Upper lobe of right lung (tissue), 1 donor: ENCODE results near the gene SLC4A3. TPM values are rescaled to one million over a fixed set of nuclear protein-coding genes. Genes with fewer than 3 reads are reported as not detected.

Source experiments
- ATAC-seq: fragments of 200-7000 bp; cut with Tn5 transposase; one replicate; pipeline ENCODE4 v1.9.1; 2020; ENCODE audit warnings: mild to moderate bottlenecking, moderate library complexity
- DNase-seq: peaks from one replicate; pipeline ENCODE4 v3.0.0-alpha.2; 2020
- H3K27ac ChIP-seq: fragments of 200-600 bp; one replicate; pipeline ENCODE4 v1.8.0; 2022
- H3K27me3 ChIP-seq: fragments of 200-600 bp; one replicate; pipeline ENCODE4 v1.8.0; 2022; ENCODE audit warnings: mild to moderate bottlenecking
- H3K36me3 ChIP-seq: fragments of 200-600 bp; one replicate; pipeline ENCODE4 v1.8.0; 2022
- H3K4me1 ChIP-seq: fragments of 200-600 bp; one replicate; pipeline ENCODE4 v1.8.0; 2022
- H3K4me3 ChIP-seq: fragments of 200-600 bp; one replicate; pipeline ENCODE4 v1.8.0; 2022; ENCODE audit warnings: mild to moderate bottlenecking
- H3K9me3 ChIP-seq: fragments of 200-600 bp; one replicate; pipeline ENCODE4 v1.8.0; 2022
- intact Hi-C: fragments of 100-400 bp; cut with DNase I; formaldehyde crosslinking; loops from one replicate; pipeline ENCODE4 v1.11.0; 2022
- total RNA-seq: library from RNA; stranded (reverse); fragmentation: NEBNext Ultra II Directional; extraction: Animal tissue kit (Norgen Biotek cat#: 25700); gene quantifications from one replicate; pipeline ENCODE4 v1.2.1, GENCODE V29; 2021
- TF ChIP-seq, protein P1 (sequence below): fragments of 200-600 bp; IDR thresholded peaks from one replicate; pipeline ENCODE4 v1.8.0; 2022; ENCODE audit warnings: antibody characterized with exemption
- donor health status: DM: no; HTN: yes; CAD: no; lungs with severe emphysema.

The SLC4A3 gene
- total RNA-seq, 1 donor from 2014 or later, result 2.9 TPM

DNA sequence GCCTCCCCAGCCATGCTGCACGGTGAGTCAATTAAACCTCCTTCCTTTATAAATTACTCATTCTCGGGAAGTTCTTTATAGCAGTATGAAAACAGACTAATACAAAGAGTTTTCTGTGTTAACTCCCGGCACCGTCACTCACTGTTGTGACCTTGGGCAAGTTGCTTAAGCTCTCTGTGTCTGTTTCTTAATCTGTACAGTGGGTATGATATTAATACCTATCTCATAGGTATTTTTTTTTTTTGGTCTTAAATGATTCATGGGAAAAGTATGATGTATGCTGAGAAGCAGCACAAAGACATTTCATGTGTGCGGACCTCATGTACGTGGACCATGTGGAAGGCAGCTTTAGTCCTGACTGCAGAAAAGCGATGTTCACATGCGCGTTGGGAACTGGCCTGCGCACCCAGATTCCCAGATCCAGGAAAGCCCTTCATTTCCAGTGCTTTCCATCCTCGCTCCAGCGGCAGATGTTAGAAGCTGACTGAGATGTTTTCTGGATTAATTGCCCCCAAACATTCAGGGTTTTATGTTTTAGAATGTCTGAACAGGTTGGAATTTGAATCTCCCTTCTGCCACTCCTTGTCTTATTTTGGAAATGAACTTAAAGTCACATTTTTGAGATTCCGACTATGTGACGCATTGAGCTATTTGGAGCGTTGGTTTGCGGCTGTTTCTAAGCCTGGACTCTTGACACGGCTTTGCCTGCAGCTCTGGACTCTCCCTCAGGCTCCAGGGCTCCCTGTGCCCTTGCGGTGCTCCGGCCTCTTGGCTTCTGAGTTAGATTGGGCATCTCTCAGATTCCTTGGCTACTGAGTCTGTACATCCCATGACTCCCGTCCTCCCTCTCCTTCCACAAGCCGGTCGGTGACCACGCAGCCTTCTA is 61.4 kb downstream of the SLC4A3 start:
- no peak for DNase-seq
- peaks cover 4% of the 10 kb centered on the region for H3K27me3 ChIP-seq
- no peaks in the 10 kb centered on the region for H3K9me3 ChIP-seq
- intact Hi-C loops, result no loop called here
- H3K4me3 ChIP-seq, result no peak overlapping the region
- H3K27ac ChIP-seq, result no peak overlapping the region
- ATAC-seq, result peak; percentile 62
- no peaks in the 10 kb centered on the region for H3K36me3 ChIP-seq
- TF ChIP-seq, protein P1, sequence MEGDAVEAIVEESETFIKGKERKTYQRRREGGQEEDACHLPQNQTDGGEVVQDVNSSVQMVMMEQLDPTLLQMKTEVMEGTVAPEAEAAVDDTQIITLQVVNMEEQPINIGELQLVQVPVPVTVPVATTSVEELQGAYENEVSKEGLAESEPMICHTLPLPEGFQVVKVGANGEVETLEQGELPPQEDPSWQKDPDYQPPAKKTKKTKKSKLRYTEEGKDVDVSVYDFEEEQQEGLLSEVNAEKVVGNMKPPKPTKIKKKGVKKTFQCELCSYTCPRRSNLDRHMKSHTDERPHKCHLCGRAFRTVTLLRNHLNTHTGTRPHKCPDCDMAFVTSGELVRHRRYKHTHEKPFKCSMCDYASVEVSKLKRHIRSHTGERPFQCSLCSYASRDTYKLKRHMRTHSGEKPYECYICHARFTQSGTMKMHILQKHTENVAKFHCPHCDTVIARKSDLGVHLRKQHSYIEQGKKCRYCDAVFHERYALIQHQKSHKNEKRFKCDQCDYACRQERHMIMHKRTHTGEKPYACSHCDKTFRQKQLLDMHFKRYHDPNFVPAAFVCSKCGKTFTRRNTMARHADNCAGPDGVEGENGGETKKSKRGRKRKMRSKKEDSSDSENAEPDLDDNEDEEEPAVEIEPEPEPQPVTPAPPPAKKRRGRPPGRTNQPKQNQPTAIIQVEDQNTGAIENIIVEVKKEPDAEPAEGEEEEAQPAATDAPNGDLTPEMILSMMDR, result no peak
- no peaks in the 10 kb centered on the region for H3K4me1 ChIP-seq

DNA sequence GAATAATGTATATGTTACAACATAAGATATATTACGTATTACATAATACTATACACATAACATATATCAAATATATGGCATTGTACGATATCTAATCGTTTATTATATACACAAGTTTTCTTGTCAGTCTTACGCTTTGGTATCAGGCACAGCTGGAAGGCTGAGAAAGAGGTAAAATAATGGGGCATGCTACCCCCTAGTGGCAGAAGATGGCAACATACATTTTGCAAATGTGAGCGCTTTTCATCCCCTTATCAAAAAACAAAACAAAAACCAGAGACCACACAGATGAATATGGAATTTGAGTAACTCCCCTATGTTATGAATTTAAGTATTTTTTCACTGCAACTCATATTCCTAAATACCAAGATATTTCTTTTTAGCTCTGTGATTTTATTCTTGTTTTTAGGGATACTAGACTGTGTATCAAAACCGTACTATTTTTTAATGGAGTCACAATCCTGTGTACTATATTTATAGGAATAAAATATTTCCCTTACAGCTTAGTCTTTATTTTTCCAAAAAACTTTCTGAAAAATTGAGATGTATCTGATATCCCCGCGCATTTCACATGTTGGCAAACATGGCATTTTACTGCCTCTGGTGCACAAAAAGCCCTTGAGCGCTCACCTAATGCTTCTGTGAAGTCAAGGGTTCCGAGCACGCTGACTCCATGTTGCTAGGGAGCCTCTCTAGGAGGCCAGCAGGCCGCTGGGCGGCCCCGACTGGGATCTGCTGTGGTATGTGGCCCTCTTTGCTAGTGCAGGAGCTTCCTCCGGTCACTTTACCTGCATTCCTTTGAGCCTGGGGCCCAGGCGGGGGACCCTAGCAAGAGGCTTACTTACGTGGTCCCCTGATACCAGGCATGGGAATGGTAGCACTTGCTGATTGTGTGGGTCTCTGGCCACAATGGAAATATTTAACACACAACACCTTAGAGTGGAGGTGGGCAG is 62.5 kb downstream of the SLC4A3 start:
- DNase-seq (no peak), ATAC-seq (peak; percentile 75)
- Histone ChIP-seq H3K9me3 (no peaks in the 10 kb centered on the region), H3K4me3 (no peak overlapping the region), H3K27ac (no peak overlapping the region), H3K4me1 (no peaks in the 10 kb centered on the region), H3K36me3 (no peaks in the 10 kb centered on the region), H3K27me3 (peaks cover 4% of the 10 kb centered on the region)
- intact Hi-C loops, result no loop called here
- TF ChIP-seq, protein P1, result peak; percentile 88

DNA sequence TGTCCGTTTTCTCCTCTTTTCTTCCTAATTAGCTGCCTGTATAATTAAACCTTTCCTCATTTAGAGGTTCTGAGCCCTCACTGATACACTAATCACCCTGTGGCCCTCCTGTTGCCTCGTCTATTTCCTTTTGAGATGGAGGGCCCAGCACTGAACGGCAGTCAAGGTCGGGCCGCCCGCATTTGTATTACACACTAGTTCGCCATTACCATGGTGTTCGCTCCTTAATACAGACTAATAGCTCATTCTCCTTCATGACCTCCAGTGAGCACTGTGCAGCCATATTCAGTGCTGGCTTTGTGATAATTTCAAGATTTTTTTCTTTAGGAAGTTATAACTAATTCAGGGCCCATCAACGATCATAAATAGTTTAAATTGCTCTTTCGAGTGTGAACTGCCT is 64.1 kb downstream of the SLC4A3 start:
- TF ChIP-seq, protein P1, result no peak
- Histone ChIP-seq H3K4me1 (no peaks in the 10 kb centered on the region), H3K27ac (no peak overlapping the region), H3K4me3 (no peak overlapping the region), H3K9me3 (no peaks in the 10 kb centered on the region), H3K27me3 (peaks cover 5% of the 10 kb centered on the region), H3K36me3 (no peaks in the 10 kb centered on the region)
- no peak for DNase-seq
- no peak for ATAC-seq
- intact Hi-C loops, result no loop called here

Other genes with a start within 250 kb of the SLC4A3 start
- 69.9 TPM for gene DNPEP, start 239.7 kb upstream of the SLC4A3 start, total RNA-seq
- gene DES, start 209.3 kb upstream of the SLC4A3 start, total RNA-seq, result 59.4 TPM
- 5.6 TPM for gene SPEG, start 192.8 kb upstream of the SLC4A3 start, total RNA-seq
- gene GMPPA, start 128.7 kb upstream of the SLC4A3 start, total RNA-seq, result 25.3 TPM
- 0.55 TPM for gene ASIC4, start 113.1 kb upstream of the SLC4A3 start, total RNA-seq
- gene CHPF, start 83.8 kb upstream of the SLC4A3 start, total RNA-seq, result 45.3 TPM
- 2.9 TPM for gene TMEM198, start 83.6 kb upstream of the SLC4A3 start, total RNA-seq
- gene OBSL1, start 56.1 kb upstream of the SLC4A3 start, total RNA-seq, result 72.8 TPM
- gene INHA, start 55.3 kb upstream of the SLC4A3 start, total RNA-seq, result 0.43 TPM
- 25.7 TPM for gene STK11IP, start 29.8 kb upstream of the SLC4A3 start, total RNA-seq